ENCODE data around the gene RGMA.

The RGMA gene

DNA sequence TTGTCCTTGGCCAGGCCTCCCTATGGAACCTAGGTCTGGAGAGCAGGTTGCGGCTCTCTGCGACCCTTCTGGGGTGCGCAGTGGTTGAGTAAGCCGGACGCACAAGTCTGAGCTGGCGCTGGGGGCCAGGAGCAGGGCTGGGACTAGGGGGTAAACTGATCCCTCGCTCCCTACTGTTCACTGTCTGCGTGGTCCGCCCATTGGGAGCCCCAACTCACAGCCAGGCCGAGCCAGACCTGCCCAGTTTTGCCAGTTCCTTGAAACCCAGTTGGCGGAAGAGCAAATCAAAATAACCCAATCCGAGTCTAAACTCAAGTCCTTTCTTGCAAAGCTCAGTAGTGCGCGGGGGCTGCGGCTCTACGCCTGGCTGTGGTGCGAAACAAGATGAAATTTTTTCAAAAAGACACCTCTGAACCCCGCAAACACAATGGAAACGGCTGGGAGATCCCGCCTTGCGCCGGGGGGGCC, 17.5 kb downstream of the RGMA start:
- TF ChIP-seq, protein P1, sequence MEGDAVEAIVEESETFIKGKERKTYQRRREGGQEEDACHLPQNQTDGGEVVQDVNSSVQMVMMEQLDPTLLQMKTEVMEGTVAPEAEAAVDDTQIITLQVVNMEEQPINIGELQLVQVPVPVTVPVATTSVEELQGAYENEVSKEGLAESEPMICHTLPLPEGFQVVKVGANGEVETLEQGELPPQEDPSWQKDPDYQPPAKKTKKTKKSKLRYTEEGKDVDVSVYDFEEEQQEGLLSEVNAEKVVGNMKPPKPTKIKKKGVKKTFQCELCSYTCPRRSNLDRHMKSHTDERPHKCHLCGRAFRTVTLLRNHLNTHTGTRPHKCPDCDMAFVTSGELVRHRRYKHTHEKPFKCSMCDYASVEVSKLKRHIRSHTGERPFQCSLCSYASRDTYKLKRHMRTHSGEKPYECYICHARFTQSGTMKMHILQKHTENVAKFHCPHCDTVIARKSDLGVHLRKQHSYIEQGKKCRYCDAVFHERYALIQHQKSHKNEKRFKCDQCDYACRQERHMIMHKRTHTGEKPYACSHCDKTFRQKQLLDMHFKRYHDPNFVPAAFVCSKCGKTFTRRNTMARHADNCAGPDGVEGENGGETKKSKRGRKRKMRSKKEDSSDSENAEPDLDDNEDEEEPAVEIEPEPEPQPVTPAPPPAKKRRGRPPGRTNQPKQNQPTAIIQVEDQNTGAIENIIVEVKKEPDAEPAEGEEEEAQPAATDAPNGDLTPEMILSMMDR (IDR thresholded peaks at IDR 0.05; ENCODE audit: borderline replicate concordance, control extremely low read depth, extremely low read depth, insufficient read depth, missing control alignments) = no peak
- DNase-seq (ENCODE audit: low spot score) = no peak
- in situ Hi-C loops (cut with MboI; ENCODE audit: low sequenced_read_pairs, unreplicated experiment) = no loop called here

- TF ChIP-seq, protein P1 (IDR thresholded peaks at IDR 0.05; ENCODE audit: borderline replicate concordance, control extremely low read depth, extremely low read depth, insufficient read depth, missing control alignments) = no peak
- no peak for DNase-seq (ENCODE audit: low spot score)
- in situ Hi-C loops (cut with MboI; ENCODE audit: low sequenced_read_pairs, unreplicated experiment) = no loop called here
These were observed 18.3 kb downstream of the RGMA start for GRCh38 chr15:93070551-93071296.

DNA sequence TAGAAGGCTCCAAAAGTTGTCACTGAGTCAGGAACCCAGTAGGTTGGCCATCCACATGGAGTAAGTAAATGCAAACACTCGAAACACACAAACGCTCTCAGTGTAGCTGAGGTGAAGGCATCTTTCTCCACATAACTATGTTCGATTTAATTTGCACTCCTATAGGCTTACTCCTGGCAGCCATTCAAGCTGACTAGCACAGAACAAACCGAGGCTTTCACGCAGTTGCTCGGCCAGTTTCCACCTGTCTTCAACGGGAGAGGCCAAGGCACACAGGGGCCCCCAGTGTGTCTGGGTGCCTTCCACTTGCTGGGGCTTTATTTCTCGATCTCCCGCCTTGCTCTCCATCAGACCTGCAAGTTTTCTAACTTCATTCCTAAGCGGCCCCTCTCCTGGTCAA, 18.9 kb downstream of the RGMA start:
- DNase-seq (ENCODE audit: low spot score) = no peak
- TF ChIP-seq, protein P1 (IDR thresholded peaks at IDR 0.05; ENCODE audit: borderline replicate concordance, control extremely low read depth, extremely low read depth, insufficient read depth, missing control alignments) = no peak
- in situ Hi-C loops (cut with MboI; ENCODE audit: low sequenced_read_pairs, unreplicated experiment) = no loop called here

DNA sequence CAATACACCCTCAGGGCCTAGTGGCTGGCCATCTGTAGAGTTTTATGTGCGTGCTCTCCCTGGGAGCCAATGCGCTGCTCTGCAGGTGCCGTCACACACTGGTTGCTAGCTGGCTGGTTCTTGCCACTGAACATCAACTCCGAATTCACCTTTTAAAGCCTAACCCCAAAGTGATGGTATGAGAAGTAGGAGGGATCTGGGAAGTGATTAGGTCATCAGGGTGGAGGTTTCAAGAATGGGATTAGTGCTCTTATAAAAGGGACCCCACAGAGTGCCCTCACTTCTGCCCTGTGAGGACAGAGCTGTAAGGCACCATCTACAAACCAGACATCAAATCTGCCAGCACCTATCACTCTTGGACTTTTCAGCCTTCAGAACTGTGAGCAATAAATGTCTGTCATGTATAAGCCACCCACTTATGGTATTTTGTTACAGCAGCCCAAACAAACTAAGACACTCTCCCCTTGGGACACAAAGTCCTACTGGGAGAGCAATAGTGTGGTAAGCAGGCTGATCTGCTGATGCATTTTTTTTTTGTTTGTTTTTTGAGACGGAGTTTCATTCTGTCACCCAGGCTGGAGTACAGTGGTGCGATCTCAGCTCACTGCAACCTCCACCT, 20.3 kb downstream of the RGMA start:
- TF ChIP-seq, protein P1 (IDR thresholded peaks at IDR 0.05; ENCODE audit: borderline replicate concordance, control extremely low read depth, extremely low read depth, insufficient read depth, missing control alignments) = no peak
- no peak for DNase-seq (ENCODE audit: low spot score)
- in situ Hi-C loops (cut with MboI; ENCODE audit: low sequenced_read_pairs, unreplicated experiment) = no loop called here

- no peak for DNase-seq (ENCODE audit: low spot score)
- in situ Hi-C loops (cut with MboI; ENCODE audit: low sequenced_read_pairs, unreplicated experiment) = no loop called here
- TF ChIP-seq, protein P1 (IDR thresholded peaks at IDR 0.05; ENCODE audit: borderline replicate concordance, control extremely low read depth, extremely low read depth, insufficient read depth, missing control alignments) = no peak
These were observed 21.3 kb downstream of the RGMA start for GRCh38 chr15:93067649-93068085.

DNA sequence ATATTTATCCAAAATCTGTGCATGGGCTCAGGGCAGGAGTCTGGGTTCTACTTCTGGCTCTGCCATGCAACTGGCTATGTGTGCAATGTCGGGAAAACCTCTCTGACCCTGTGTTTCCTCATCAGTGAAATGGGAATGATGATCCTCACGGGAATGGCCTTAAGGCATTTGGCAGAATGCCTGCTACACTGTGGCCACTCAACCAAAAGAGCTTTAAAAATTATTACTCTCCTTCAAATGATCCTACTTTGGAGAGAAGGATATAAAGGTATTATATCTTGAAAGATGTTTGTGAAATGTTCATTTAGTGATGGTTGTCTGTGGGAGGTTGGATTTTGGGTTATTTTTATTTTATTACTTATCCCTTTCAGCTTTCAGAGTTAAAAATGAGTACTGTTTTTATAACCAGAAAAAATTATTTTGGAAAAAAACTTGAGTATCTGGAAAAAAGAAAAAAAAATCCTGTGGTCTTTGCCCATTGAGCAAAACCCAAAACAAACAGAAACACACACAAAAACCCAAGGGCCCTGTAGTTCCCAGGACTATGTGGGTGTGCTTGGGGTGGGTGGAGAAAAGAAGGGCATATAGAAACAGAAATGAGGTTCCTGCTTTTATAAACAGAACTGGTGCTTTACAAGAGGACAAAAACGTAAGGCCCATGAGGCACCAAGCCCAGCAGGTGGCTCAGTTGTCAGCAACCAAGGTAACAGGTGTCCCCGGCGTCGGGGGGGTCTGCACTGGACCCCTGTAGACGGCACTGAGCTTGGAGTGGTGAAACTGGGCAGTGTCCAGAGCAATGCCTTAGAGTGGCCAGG, 22.0 kb downstream of the RGMA start:
- TF ChIP-seq, protein P1 (IDR thresholded peaks at IDR 0.05; ENCODE audit: borderline replicate concordance, control extremely low read depth, extremely low read depth, insufficient read depth, missing control alignments) = no peak

More for the DNA sequence above, 22.0 kb downstream of the RGMA start:
- in situ Hi-C loops (cut with MboI; ENCODE audit: low sequenced_read_pairs, unreplicated experiment) = no loop called here
- DNase-seq (ENCODE audit: low spot score) = no peak
